Renal pelvis (tissue), 4 donors: ENCODE data around the gene NEU4. TPM values are rescaled to one million over a fixed set of nuclear protein-coding genes. Genes with fewer than 3 reads are reported as not detected.
"Not testable (repeated sequence)": the region's sequence is repeated elsewhere in the genome, so short reads cannot be mapped to it uniquely, and the experiment has no call there.

ENCODE experiments used
- DNase-seq: peaks from one replicate; pipeline ENCODE4 v3.0.0-alpha.2; 2013
- polyA plus RNA-seq, 3 donors: library from polyadenylated mRNA; unstranded; fragments of 120-200 nt; gene quantifications; one replicate each; pipeline ENCODE4 v1.2.1, GENCODE V29; 2013; ENCODE audit not compliant: insufficient read length in 3 of 3

The NEU4 gene
- polyA plus RNA-seq, 3 donors, result 1.9 to 2.5 (median 2.5) TPM

- no peak for DNase-seq
These were observed 10.1 kb upstream of the NEU4 start for GRCh38 chr2:241798631-241799521.

- no peak for DNase-seq
These were observed 9.3 kb upstream of the NEU4 start for GRCh38 chr2:241799522-241800197.

GRCh38 chr2:241800198-241800903 is 8.6 kb upstream of the NEU4 start:
- DNase-seq, result not testable (repeated sequence)

GRCh38 chr2:241801611-241802420 is 7.2 kb upstream of the NEU4 start:
- DNase-seq, result no peak

- DNase-seq, result no peak
These were observed 6.3 kb upstream of the NEU4 start for GRCh38 chr2:241802421-241803318.

GRCh38 chr2:241803387-241804325 is 5.3 kb upstream of the NEU4 start:
- DNase-seq, result peak; percentile 52

GRCh38 chr2:241804326-241805229 is 4.4 kb upstream of the NEU4 start:
- DNase-seq, result no peak

- not testable (repeated sequence) for DNase-seq
These were observed 2.8 kb upstream of the NEU4 start for GRCh38 chr2:241806217-241806616.

- DNase-seq, result no peak
These were observed 807 bp upstream of the NEU4 start for GRCh38 chr2:241808051-241808720.

- DNase-seq, result no peak
These were observed 652 bp downstream of the NEU4 start for GRCh38 chr2:241809383-241810306.

- no peak for DNase-seq
These were observed 1.6 kb downstream of the NEU4 start for GRCh38 chr2:241810307-241811200.

- no peak for DNase-seq
These were observed 2.4 kb downstream of the NEU4 start for GRCh38 chr2:241811201-241811951.

- DNase-seq, result no peak
These were observed 3.1 kb downstream of the NEU4 start for GRCh38 chr2:241811952-241812729.
